DMS53 (cell line): ENCODE measurements around the gene UTS2R.

ENCODE experiments used
- DNase-seq: peaks from one replicate; lab custom pipeline; 2025; lab: John Stamatoyannopoulos, UW

UTS2R gene

GRCh38 chr17:82371333-82372248 lies at the start of gene UTS2R:
Gene UTS2R, plus strand, starts transcription at chr17:82371765. Its CDS starts 2,560 bp downstream, at chr17:82374325.
- peak; percentile 33 for DNase-seq

DNA sequence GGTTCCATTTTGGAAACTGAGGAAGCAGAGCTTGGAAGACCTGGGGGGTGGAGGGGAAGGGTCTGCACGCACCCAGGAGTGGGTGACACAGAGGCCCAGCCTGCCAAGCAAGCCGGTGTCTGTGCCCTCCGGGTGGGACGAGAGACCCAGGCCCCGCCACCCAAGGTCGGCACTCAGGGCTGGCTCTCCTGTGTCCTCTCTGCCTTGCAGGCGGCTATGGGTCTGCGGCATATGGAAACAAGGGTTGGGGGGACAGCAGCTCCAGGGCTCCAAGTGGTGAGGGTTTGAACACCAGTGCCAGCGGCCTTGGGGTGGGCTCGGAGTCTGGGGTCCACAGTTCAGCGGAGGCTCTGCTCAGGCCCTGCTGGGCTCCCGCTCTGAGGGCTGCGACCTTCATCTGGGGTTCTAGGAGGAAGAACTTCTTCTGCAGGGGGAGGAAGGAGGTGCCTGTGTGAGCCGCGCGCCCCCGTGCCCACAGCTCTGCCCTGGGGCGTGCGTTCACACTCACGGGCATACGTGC lies 49.6 kb upstream of the UTS2R start:
- no peak for DNase-seq

DNA sequence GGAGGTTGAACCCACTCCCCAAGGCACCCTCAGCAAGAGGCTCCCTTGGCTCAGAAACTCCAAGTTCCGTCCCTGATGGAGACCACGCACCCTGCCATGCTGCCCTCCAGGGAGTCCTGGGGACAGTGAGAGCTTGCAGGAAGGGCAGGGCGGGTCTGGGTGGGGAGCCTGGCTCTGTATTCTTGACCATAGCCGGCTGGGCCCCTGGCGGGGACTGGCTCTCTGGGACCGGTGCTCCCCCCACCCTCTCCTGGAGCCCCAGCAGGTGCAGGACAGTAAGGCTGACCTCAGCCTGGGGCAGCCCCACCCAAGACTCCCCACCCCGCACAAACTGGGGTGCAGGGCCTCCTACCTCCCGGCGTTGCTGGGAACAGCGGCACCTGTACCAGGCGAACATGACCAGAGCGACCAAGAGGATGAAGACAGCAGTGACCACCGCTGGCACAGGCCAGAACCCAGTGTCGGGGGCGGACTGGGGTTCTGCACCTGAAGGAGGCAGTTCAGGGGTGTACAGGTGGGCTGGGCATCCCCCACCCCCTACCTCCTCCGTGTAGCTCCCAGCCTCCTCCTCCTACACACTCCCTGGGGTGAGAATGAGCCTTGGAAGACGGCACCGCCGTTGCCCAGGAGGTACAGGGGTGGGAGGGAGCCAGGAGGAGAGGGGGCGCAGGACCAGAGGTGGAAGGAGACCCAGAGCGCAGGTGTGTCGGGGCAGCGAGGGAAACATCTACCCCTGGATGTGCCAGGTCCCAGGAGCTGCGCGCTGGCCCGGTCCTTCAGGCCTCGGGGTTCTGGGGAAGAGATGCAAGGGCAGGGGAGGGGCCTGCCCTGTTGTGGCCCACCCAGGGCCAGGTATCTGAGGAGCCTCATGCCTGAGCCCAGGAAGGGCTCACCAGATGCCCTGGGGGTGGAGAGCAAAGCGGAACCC lies 48.8 kb upstream of the UTS2R start:
- DNase-seq: no peak

DNA sequence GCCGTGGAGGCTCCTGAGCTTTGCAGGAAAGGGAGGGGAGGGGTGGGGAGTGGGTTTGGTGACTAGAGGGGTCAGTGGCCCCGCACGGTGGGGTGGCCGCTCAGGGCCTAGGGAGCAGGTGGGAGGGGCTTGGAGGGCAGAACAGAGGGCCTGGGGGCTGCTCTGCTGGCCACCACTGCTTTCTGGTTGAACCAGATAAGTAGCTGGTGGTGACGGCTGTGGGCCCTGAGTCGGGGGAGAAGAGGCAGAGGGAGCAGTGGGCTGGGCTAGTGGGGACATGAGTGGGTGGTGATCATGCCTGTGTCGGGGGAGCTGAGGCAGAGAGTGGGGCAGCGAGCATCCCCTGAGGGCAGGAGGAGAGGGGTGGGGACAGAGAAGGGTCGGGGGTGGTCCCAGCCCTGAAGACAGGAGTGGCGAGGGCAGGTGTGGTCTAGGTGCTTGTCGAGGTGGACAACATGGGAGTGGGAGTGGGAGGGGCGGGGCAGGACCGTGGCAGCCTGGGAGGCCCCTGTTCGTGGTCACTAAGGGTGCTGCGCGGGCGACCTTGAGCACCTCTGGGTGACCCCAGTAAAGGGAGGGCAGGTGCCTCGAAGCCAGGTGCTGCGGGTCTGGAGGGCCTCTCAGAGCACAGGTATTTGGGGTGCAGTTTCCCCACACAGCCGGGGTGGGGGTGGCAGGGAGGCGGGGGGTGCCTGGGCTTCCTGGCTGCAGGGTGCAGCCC lies 47.9 kb upstream of the UTS2R start:
- DNase-seq: no peak

GRCh38 chr17:82324566-82325285 lies 46.8 kb upstream of the UTS2R start:
- DNase-seq: peak; percentile 68

DNA sequence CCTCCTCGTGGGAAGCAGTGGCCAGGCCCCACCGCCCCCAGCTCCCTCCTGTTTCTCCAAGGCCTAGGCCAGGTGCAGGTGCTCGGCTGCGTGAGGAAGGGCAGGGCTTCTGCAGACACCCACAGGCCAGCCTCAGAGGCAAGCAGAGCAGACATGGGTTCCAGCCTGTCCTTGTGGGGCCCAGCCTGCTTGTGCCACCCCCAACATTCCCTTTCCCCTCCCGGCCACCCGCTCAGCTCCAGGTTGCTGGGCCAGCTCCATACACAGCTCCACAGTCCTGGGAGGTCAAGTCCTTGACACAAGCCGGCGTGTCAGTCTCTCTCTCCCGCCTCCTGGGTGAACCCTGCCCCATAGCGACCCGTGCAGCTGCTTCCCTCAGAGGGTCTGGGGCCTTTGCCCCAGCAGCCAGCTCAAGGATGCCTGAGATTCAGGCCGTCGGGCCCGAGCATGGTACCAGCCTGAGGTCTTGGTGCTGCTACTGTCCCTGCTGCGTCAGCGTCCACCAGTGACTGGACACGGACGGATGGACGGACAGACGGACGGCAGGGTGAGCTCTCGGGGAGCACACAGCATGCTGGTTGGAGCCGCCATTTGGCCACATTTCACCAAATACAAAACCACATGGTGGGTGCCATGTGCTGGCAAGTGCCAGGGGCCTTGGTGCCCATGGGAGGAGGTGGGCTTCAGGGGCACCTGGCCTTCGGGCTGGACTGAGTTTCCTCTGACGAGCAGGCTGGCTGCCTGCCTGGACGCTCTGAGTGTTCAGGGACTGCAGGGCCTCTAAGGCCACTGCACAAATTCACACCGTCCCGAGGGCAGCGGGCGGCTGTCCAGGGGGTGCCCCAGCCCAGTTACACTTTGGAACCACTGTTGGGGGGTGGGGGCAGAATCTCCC lies 46.0 kb upstream of the UTS2R start:
- no peak for DNase-seq

DNA sequence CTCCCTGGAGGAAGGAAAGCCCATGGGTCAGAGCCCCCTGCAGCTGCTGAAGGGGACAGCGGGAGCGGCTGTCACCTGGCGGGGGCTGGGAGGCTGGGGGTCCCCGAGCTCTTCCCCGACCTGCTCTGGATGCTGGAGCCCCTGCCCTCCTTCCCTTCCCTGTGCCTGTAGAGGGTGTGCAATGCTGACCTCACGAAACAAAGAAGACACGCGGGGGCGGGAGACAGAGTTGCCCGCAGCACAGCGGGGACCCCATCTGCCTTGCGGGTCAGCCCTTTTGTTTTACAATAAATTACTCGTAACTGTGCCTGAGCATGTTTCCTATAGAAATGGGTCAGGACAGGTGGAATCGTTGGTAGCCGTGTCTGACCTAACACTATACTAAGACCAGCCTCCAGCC lies 44.3 kb upstream of the UTS2R start:
- DNase-seq: no peak

- DNase-seq: no peak
Measured at GRCh38 chr17:82327757-82328140, 43.8 kb upstream of the UTS2R start.

- DNase-seq: no peak
Measured at GRCh38 chr17:82328141-82328993, 43.2 kb upstream of the UTS2R start.

GRCh38 chr17:82328994-82329507 lies 42.5 kb upstream of the UTS2R start:
- no peak for DNase-seq

GRCh38 chr17:82329683-82330321 lies 41.8 kb upstream of the UTS2R start:
- no peak for DNase-seq

GRCh38 chr17:82330322-82331239 lies 41.0 kb upstream of the UTS2R start:
- DNase-seq: peak; percentile 96

DNA sequence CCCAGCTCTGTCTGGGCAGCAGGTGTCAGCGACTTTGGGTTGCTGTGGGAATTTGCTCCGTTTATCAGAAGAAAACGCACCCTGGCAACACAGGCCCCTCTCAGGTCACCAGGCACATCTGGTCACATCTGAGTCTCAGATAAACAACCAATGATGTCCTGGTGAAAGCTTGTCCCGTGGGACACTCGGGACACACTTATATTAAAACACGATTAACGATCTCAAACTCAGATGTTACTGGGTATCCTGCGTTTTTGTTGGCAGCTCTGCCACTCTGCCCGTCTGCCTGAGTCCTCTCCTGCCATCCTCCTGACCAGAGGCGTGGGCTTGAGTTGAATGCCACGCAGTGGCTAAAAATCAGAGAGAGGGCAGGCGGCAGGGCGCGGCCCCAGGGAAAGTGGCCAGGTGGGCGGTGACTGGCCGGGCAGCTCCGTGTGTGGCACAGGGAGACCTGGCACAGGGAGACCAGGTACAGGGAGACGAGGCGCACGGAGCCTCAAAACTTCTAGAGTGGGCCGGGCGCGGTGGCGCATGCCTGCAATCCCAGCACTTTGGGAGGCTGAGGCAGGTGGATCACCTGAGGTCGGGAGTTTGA lies 40.1 kb upstream of the UTS2R start:
- DNase-seq: peak; percentile 64

DNA sequence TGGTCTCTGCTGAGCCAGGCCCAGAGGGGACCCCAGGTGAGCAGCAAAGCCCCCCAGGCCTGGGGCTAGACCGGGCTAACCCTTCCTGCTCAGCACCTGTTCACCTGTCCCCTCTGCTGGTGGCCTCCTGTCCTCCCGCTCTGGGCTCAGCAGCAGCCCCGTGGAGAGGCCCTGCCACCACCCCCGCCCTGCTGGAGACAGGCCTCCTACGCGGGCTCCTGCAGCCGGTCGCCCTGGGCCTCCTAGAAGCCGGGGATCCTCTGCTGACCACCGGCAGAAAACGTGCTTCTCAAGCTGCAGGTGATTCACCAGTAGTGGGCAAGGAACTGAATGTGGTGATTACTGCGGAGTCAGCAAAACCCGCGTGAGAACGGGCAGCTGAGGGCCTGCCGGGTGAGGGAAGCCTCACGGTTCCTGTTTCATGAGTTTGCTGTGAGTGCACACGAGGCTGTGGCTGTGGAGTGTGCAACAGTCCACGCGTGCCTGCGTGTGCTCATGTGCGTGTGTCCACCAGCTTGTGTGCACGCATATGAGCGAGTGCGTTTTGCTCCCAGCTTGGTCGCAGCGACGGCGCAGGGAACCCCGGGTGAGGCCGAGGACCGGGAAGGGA lies 38.8 kb upstream of the UTS2R start:
- DNase-seq: peak; percentile 89

DNA sequence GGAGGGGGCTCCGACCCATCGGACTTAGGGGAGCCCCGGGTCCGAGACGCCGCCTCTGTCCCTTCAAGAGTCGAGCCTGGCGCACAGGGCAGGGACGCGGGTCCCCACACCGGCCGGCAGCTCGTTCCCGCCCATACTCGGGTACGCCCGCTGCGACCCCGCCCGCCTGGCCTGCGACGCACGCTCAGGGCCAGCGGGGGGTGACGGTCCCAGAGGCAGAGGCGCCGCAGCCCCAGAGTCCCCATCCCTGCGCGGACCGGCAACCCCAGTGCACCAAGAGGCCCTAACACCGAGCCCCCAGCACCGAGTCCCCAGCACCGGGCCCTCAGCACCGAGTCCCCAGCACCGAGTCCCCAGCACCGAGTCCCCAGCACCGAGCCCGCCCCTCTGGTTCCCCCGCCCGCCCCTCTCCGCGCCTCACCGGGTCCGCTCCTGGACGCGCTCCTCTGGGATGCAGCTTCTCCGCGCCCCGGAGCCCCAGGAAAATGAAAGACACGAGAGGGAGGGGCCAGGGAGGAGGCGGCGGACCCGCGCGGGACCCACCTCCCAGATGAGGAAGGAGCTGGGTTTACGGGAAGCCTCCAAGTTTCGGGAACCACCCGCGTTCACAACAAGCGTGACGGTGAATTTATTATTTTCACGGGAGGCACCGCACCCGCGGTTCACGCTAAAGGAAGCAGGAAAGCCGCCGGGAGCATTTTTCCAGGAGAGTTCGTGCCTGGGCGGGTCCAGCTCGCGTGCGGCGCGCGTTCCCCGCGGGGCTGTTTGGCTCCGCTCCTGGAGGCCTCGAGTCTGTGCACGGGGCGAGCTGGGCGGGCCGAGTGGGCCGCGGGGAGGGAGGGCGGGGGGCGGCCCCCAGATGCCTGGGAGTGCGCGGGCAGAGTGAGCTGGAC lies 38.0 kb upstream of the UTS2R start, which contains the start of gene SECTM1:
TSS of gene SECTM1 (minus strand) at position 488 of the 893 bp plus-strand sequence. CDS start 6,526 bp downstream, outside the sequence.
- DNase-seq: peak; percentile 74
